Measurements from ENCODE around the gene ELP4.
A peak's percentile ranks its signal among the peaks of the same experiment; 100 is the strongest.
"Not testable (repeated sequence)": the region's sequence is repeated elsewhere in the genome, so short reads cannot be mapped to it uniquely, and the experiment has no call there.

The ELP4 gene

DNA sequence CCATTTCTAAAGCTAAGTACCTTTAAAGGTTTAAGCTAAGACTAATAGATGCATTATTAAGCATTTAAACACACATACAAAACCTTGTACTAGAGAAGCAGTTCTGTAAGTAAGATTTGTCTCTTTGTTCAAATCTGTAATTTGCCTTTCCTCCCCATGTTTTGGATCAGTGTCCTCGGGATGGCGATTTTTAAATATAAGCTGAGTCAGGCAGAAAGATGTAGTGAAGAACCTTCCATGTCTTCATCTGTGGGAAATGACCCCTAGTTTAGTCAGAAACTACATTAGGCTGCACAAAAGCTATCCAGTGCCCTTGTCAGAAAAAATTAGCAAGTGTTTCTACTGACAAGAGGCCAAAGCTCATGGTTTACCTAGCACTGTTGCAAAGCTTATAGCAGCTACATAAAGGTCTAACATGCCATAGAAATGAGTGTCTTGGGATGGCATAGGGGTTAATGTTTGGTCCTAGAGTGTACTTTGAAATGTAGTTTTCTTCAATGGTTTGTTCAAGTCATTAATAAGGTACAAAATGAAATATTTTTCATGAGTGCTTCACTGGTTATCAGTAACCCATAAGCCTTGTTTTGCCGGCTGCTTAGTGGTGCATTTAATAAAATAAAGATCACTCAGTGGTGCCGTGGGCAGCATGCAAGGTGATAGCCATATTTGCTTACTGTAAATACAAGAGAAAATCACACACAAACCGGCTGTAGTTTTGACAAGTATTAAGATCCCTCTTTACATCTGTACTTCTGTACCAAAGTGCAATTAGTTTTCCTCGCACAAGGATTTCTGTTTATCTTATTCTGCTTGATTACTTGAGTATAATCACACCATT, 139.8 kb downstream of the ELP4 start:
- peak in 2 of 3 experiments; percentile 35 to 62 for DNase-seq

GRCh38 chr11:31651208-31651607, 141.6 kb downstream of the ELP4 start:
- peak in 1 of 3 experiments; percentile 62 for DNase-seq

DNA sequence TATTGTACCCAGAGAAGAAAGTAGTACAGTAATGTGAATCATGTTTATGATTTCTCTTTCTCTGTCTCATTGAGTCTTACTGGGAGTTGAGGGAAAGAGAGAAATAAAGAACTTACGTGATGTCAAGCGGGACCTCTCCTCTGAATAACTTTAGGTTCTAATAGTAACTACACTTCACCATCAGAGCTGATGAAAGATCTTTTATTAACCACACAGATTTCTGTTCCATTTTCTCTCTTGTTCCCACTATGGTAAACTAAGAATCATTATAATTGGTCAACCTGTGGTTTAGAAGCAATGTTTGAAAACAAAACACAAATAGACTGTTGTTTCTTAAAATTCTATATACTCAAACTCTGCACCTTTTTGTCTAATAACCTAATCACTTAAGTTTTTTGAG, 142.3 kb downstream of the ELP4 start:
- DNase-seq = no peak

- no peak for DNase-seq
These were observed 143.0 kb downstream of the ELP4 start for GRCh38 chr11:31652528-31652927.

GRCh38 chr11:31655483-31655882, 145.9 kb downstream of the ELP4 start:
- DNase-seq = no peak

GRCh38 chr11:31656051-31656450, 146.5 kb downstream of the ELP4 start:
- DNase-seq = no peak

DNA sequence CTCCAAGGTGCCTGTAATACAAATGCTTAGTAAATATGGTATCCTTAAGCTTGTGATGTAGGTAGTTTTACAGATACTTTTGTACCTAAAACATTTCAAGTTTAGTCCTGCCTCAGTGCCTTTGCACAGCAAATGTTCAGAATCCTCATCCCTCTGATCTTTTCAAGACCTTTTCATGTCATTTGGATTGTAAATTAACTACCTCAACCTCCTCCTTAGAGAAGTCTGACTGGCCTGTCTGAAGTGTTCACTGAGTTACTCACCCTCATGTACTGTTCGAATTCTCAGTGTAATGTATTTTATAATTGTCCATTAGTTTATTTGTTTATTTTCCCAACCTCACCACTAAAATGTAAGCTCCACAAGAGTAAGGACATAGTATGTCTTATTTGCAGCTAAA, 147.5 kb downstream of the ELP4 start:
- no peak for DNase-seq

- peak in 1 of 3 experiments; percentile 27 for DNase-seq
These were observed 154.6 kb downstream of the ELP4 start for GRCh38 chr11:31664129-31664528.

- no peak for DNase-seq
These were observed 155.4 kb downstream of the ELP4 start for GRCh38 chr11:31664954-31665353.

DNA sequence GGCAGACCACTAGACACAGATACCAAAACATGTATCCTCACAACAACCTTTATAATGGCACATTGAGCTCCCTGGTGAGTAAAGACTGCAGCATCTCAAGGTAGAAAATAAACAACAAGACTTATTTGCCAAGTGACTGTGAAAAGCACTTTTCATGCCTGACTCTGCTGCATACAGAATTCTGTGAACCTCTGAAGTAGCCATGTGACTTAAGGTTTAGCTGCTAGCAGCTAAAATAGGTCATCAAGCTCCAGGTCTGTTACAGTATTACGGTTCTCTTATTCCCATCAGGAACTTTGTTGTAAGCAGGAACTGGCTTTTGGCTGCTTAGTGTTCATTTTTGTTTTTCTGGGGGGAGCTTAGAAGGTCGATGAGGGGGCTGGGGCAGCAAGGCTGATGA, 162.1 kb downstream of the ELP4 start:
- DNase-seq = no peak

DNA sequence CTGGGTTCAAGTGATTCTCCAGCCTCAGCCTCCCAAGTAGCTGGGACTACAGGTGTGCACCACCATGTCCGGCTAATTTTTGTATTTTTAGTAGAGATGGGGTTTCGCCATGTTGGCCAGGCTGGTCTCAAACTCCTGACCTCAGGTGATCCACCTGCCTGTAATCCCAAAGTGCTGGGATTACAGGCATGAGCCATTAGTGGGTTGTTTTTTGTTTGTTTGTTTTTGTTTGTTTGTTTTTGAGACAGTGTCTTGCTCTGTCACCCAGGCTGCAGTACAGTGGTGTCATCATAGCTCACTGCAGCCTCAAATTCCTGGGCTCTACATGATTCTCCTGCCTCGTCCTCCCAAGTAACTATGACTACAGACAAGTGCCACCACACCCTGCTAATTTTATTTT, 163.5 kb downstream of the ELP4 start:
- DNase-seq = not testable (repeated sequence)

DNA sequence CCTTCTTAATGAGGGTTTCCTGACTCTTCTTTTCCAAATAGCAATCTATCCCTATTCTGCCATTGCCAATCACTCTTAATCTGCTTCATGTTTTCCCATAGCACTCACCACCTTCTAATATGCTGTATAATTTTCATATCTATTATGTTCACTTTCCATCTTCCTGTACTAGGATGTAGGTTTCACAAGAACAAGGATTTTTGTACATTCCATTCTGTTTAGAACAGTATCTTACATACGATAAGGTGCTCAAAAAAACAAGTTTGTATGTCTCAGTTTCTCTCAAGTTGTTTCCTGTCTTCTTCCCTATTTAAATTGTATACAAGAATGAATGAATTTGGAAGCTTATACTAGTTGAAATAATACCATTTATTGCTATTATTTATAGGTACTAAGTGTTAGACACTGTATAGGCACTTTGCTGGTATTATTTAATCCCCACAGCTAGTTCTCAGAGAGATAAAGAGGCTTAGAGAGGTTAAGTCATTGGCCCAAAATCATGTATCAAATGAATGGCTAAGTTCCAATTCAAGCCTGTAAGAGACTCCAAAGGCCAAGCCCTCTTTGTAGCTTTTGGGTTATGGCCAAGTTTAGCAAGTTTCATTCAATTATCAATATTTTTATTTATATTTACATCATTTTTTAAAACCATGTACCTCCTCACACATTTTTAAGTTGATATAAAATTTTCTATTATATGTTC, 166.9 kb downstream of the ELP4 start:
- DNase-seq = no peak

GRCh38 chr11:31680770-31681169, 171.2 kb downstream of the ELP4 start:
- DNase-seq = no peak

- no peak for DNase-seq
These were observed 177.7 kb downstream of the ELP4 start for GRCh38 chr11:31687256-31687655.

- DNase-seq = no peak
These were observed 178.3 kb downstream of the ELP4 start for GRCh38 chr11:31687861-31688260.

- DNase-seq = peak in 1 of 3 experiments; percentile 12
These were observed 180.0 kb downstream of the ELP4 start for GRCh38 chr11:31689559-31689958.

GRCh38 chr11:31690041-31690440, 180.5 kb downstream of the ELP4 start:
- DNase-seq = no peak

DNA sequence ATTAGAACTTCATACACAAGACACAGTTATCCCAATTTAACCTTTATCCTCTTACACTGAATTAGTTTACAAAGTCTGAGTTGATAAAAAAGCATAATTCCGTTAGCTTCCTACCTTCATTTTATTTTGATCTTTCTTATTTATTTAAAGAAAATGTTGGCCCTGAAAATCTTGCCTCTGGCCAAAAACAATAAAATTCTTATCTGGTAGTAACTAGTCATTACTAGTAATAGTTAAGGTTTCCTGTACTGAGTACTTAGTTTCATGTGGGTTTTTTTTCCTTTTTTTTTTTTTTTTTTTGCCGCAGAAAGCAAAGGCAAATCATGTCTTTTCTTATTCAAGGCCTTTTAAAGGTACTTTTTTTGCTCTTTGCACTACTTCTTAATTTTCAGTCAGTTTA, 180.9 kb downstream of the ELP4 start:
- DNase-seq = no peak

DNA sequence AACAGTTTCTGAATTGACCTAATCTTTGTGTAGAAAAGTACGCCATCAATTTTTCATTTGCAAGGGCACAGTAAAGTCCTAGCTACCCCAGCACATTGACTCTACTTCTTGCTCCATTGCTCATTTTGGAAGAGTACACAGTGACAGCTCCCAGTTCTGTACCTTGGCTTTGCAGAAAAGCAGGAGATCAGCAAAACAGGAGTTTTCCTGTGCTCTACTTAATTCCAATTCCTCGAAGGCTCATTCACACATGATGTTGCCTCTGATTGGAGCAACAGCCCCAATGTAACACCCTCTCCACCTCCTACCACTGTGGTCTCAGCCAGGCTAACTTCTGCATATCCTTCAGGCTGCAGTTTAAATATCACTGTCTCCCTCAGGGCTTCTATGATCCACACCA, 182.9 kb downstream of the ELP4 start:
- no peak for DNase-seq

- DNase-seq = not testable (repeated sequence)
These were observed 187.5 kb downstream of the ELP4 start for GRCh38 chr11:31697049-31697448.

GRCh38 chr11:31699066-31699465, 189.5 kb downstream of the ELP4 start:
- no peak for DNase-seq

- peak; percentile 42 to 86 (median 69) for DNase-seq
These were observed 193.4 kb downstream of the ELP4 start for GRCh38 chr11:31702966-31703365.

- no peak for DNase-seq
These were observed 196.8 kb downstream of the ELP4 start for GRCh38 chr11:31706357-31706756.

- peak in 2 of 3 experiments; percentile 60 to 75 for DNase-seq
These were observed 201.6 kb downstream of the ELP4 start for GRCh38 chr11:31711137-31711536.
